Activated CD4-positive, alpha-beta T cell treated with anti-CD3 and anti-CD28 coated beads, Interleukin-2, amount 50 U/mL, for 1 hour (primary cell): ENCODE data around the gene SMG9.
A peak's percentile ranks its signal among the peaks of the same experiment; 100 is the strongest.

Experiments used
- DNase-seq: peaks from one replicate; pipeline ENCODE4 v3.0.0-alpha.2; 2020

The SMG9 gene

GRCh38 chr19:43754503-43755255 is at the start of gene SMG9:
Gene SMG9, minus strand, starts transcription at chr19:43754962. Its CDS starts 4,221 bp downstream, at chr19:43750741.
- peak; percentile 99 for DNase-seq

- DNase-seq: no peak
These were observed 49.7 kb upstream of the SMG9 start for GRCh38 chr19:43804432-43804831.

GRCh38 chr19:43802216-43802951 is 47.6 kb upstream of the SMG9 start, which contains the start of gene LYPD5:
Gene LYPD5, minus strand, starts transcription at chr19:43802447. Its CDS starts 67 bp downstream, at chr19:43802380.
- no peak for DNase-seq

- DNase-seq: no peak
These were observed 44.9 kb upstream of the SMG9 start for GRCh38 chr19:43799502-43800142.

GRCh38 chr19:43798546-43799409 is 44.0 kb upstream of the SMG9 start:
- DNase-seq: peak; percentile 55

- no peak for DNase-seq
These were observed 43.3 kb upstream of the SMG9 start for GRCh38 chr19:43798026-43798545.

- DNase-seq: no peak
These were observed 42.8 kb upstream of the SMG9 start for GRCh38 chr19:43797556-43797955.

- no peak for DNase-seq
These were observed 42.4 kb upstream of the SMG9 start for GRCh38 chr19:43797118-43797517.

- no peak for DNase-seq
These were observed 35.8 kb upstream of the SMG9 start for GRCh38 chr19:43790587-43790986.

- DNase-seq: no peak
These were observed 34.3 kb upstream of the SMG9 start for GRCh38 chr19:43789029-43789428.

- DNase-seq: no peak
These were observed 31.9 kb upstream of the SMG9 start for GRCh38 chr19:43786665-43787064.

GRCh38 chr19:43784981-43785808 is 30.4 kb upstream of the SMG9 start:
- DNase-seq: no peak

- peak; percentile 60 for DNase-seq
These were observed 29.6 kb upstream of the SMG9 start for GRCh38 chr19:43784241-43784980.

GRCh38 chr19:43783636-43784035 is 28.9 kb upstream of the SMG9 start:
- no peak for DNase-seq

GRCh38 chr19:43782689-43783231 is 28.0 kb upstream of the SMG9 start:
- DNase-seq: no peak

- DNase-seq: no peak
These were observed 27.5 kb upstream of the SMG9 start for GRCh38 chr19:43782311-43782660.

GRCh38 chr19:43781630-43782310 is 27.0 kb upstream of the SMG9 start:
- no peak for DNase-seq

- DNase-seq: peak; percentile 50
These were observed 26.2 kb upstream of the SMG9 start, which contains the start of gene KCNN4 for GRCh38 chr19:43780706-43781525. Gene KCNN4, minus strand, starts transcription at chr19:43780973. Its CDS starts 112 bp downstream, at chr19:43780861.

- DNase-seq: no peak
These were observed 25.1 kb upstream of the SMG9 start for GRCh38 chr19:43779820-43780219.
